ENCODE results near the gene WWOX.

DNA sequence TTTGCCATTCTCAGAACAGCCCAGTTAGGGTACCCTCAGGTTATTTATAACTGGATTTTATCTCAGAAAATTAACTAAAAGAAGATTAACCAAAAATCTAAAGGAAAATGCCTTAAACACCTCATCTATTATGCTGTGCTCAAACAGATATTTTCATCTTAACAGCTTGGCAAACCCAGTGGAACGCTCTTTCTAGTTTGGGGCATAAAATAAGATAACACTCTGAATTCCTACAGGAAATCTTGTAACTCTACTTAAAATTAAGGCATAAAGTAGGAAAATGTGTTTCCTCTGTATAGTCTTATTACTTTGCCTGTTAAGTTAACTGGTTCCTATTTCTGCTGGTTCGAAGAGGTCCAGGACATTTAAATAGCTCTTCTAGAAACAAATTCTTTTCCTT is 777.2 kb downstream of the WWOX start:
- no peak for TF ChIP-seq CTCF (optimal IDR thresholded peaks at IDR 0.05 in 1 of 3, IDR thresholded peaks at IDR 0.05 in 1 of 3, conservative IDR thresholded peaks at IDR 0.05 in 1 of 3; ENCODE audit: extremely low read depth in 1 of 3, insufficient read depth in 2 of 3, low read length in 3 of 3)
- TF ChIP-seq EZH2 (IDR thresholded peaks at IDR 0.05; ENCODE audit: low read length): no peak

All from keratinocyte (primary cell).